Upper lobe of left lung (tissue), 6 donors: ENCODE data around the gene PPIL1. TPM values are rescaled to one million over a fixed set of nuclear protein-coding genes. Genes with fewer than 3 reads are reported as not detected.

Experiments used
- ATAC-seq, 2 donors: fragments of 200-7000 bp; cut with Tn5 transposase; one replicate each; pipeline ENCODE4 v1.9.1; 2022; ENCODE audit warnings: mild to moderate bottlenecking in 2 of 2, moderate library complexity in 2 of 2; ENCODE audit not compliant: low FRiP score in 2 of 2
- DNase-seq, 2 donors: peaks; one replicate each; pipeline ENCODE4 v3.0.0-alpha.2; 2019 to 2020
- H3K27ac ChIP-seq, 4 donors: fragments of 200-600 bp; sonication (generic); one replicate each; pipeline ENCODE4 v1.5.1; 2016 to 2019
- H3K27me3 ChIP-seq, 4 donors: fragments of 200-600 bp; sonication (generic); one replicate each; pipeline ENCODE4 v1.5.1; 2017 to 2019
- H3K36me3 ChIP-seq, 4 donors: fragments of 200-600 bp; sonication (generic); one replicate each; pipeline ENCODE4 v1.5.1; 2016 to 2019
- H3K4me1 ChIP-seq, 4 donors: fragments of 200-600 bp; sonication (generic); one replicate each; pipeline ENCODE4 v1.5.1; 2018 to 2019
- H3K4me3 ChIP-seq, 4 donors: fragments of 200-600 bp; sonication (generic); one replicate each; pipeline ENCODE4 v1.5.1; 2017 to 2019; ENCODE audit warnings: mild to moderate bottlenecking in 2 of 4, moderate library complexity in 1 of 4
- H3K9me3 ChIP-seq, 4 donors: fragments of 200-600 bp; sonication (generic); one replicate each; pipeline ENCODE4 v1.5.1; 2018 to 2019
- EP300 ChIP-seq, 4 donors: sonication (generic); formaldehyde crosslinking; IDR thresholded peaks; one replicate each; pipeline ENCODE4 v1.5.1; 2017; ENCODE audit warnings: antibody characterized with exemption in 4 of 4, control low read depth in 2 of 4
- POLR2A ChIP-seq, 4 donors: fragments of 450-650 bp; IDR thresholded peaks; one replicate each; pipeline ENCODE4 v1.5.1; 2016 to 2017; ENCODE audit warnings: antibody characterized with exemption in 4 of 4, mild to moderate bottlenecking in 2 of 4
- POLR2AphosphoS5 ChIP-seq, 2 donors: sonication (generic); formaldehyde crosslinking; IDR thresholded peaks; one replicate each; pipeline ENCODE4 v1.5.1; 2017; ENCODE audit warnings: antibody characterized with exemption in 2 of 2
- WGBS, 2 donors: methylation state at CpG; one replicate each; pipeline ENCODE4 v1.1.5; 2017 to 2018; 5-methylcytosine and 5-hydroxymethylcytosine counted together
- total RNA-seq, 6 donors: library from RNA; depleted of rRNA in 4 of 6; stranded (reverse); fragments of >200 nt in 4 of 6; gene quantifications; one replicate each; pipeline versions ENCODE4 v1.1.0 to v1.2.1, GENCODE V29; 2016 to 2021
- TF ChIP-seq, protein P1 (sequence below), 6 experiments: fragments of 450-650 bp in 4 of 6; fragments of 200-600 bp in 2 of 6; sonication (generic) in 2 of 6; IDR thresholded peaks; one replicate each; pipeline ENCODE4 v1.5.1; 2016 to 2019; ENCODE audit warnings: antibody characterized with exemption in 6 of 6
- donor health status: DM: no; HTN: no; CAD: no; lungs with moderate emphysema.
- donor health status: DM: no; HTN: yes; CAD: no; lungs with severe emphysema.

PPIL1 gene
- total RNA-seq, 6 donors from 2014 or later, result 2.2 to 21.7 (median 11.9) TPM

DNA sequence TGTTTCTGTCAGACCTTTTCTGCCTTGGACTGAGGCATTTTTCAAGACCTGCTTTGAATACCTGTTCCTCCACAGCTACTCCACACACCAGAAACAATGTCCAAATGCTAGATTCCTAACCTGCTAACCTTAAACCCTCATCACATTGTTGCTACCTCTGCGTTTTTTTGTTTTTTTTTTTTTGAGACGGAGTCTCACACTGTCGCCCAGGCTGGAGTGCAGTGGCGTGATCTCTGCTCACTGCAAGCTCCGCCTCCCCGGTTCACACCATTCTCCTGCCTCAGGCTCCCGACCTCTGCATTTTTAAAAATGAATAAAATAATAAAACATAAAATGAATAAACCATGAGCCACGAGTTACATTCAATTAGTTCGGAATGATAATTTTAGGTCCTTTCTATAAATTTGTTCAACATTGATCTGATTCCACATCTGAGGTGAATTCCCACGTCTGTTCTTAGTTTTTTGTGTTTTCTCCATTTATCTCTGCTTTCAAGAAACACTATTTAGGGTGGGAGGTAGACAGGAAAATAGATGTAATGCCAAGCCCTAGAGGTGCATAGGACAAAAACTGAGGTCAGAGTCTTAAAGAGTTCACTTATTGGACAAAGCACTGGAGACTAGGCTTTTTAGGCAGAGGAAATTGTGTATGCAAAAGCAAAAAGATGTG is 12.5 kb upstream of the PPIL1 start:
- Histone ChIP-seq H3K9me3 (no peaks in the 10 kb centered on the region), H3K27ac (no peak overlapping the region), H3K4me1 (peaks cover 16 to 23% (median 18%) of the 10 kb centered on the region in 4 donors), H3K27me3 (no peaks in the 10 kb centered on the region), H3K36me3 (peaks cover 0 to 4% (median 0%) of the 10 kb centered on the region in 4 donors), H3K4me3 (peak overlapping the region in 1 of 4 donors; percentile 83)
- WGBS, 2 donors, result 77 to 82% methylated on average over 10 of the region's 10 CpGs
- ATAC-seq, result no peak
- no peak for DNase-seq
- TF ChIP-seq, protein P1, sequence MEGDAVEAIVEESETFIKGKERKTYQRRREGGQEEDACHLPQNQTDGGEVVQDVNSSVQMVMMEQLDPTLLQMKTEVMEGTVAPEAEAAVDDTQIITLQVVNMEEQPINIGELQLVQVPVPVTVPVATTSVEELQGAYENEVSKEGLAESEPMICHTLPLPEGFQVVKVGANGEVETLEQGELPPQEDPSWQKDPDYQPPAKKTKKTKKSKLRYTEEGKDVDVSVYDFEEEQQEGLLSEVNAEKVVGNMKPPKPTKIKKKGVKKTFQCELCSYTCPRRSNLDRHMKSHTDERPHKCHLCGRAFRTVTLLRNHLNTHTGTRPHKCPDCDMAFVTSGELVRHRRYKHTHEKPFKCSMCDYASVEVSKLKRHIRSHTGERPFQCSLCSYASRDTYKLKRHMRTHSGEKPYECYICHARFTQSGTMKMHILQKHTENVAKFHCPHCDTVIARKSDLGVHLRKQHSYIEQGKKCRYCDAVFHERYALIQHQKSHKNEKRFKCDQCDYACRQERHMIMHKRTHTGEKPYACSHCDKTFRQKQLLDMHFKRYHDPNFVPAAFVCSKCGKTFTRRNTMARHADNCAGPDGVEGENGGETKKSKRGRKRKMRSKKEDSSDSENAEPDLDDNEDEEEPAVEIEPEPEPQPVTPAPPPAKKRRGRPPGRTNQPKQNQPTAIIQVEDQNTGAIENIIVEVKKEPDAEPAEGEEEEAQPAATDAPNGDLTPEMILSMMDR (IDR thresholded peaks at IDR 0.05), result no peak
- TF ChIP-seq EP300 (IDR thresholded peaks at IDR 0.05) (no peak), POLR2A (IDR thresholded peaks at IDR 0.05) (no peak), POLR2AphosphoS5 (IDR thresholded peaks at IDR 0.05) (no peak)

DNA sequence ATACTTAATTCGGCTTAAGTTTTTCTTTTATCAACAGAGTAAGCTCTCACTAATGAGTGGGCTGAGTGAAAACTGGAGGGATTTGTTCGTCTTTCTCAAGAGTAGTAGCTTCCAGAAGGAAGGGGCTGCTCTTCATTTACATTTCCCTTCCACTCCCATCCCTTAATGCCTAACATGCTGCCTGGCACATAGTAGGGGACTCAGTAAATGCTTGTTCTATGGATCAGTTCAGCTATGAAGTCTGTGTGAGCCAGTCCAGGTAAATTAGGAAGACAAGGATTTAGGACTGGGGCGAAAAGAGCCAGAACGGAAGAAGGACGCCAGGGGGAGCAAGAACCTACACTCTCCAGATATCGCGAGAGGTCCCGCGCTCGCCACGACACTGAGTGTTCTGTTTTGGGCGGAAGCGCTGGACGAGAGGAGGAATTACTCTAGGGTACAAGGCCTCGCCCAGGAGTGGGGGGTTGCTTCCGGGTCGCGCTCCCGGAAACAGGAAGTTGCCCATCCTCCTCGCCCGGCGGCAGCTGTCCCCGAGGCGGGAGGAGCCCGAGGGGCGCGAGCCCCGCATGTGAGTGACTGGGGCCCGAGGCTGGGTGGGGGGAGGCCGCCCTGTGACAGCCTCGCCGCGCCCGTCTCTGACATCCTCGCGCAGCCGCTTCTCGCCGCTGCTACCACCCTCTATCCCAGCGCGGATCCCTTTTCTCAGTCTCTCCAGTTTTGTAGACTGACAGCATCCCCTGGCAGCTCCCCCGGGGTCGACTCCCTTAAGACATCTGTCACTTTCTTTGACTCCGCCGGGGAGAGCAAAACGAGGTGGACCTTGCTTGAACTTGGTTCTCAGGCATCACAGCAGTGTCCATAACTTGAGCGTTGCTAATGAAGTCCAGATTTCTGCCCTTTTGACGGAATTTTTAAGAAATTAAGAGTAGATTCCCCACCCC is 11.1 kb upstream of the PPIL1 start, which contains the start of gene C6orf89:
Gene C6orf89 (plus strand): TSS at position 492 of the 941 bp plus-strand sequence. CDS start 13,493 bp downstream, outside the sequence.
- no peaks in the 10 kb centered on the region for H3K9me3 ChIP-seq
- peak; percentile 100 for ATAC-seq
- peak within 1 kb of the TSS; percentile 83 to 88 (median 87) for H3K27ac ChIP-seq
- peak; percentile 95 to 99 for DNase-seq
- H3K27me3 ChIP-seq, result no peaks in the 10 kb centered on the region
- 3 to 6% methylated on average over 18 to 45 of the region's 48 CpGs for WGBS, 2 donors
- no peaks in the 10 kb centered on the region for H3K36me3 ChIP-seq
- H3K4me3 ChIP-seq, result peak within 1 kb of the TSS; percentile 80 to 89 (median 82)
- peaks cover 16 to 23% (median 18%) of the 10 kb centered on the region in 4 donors for H3K4me1 ChIP-seq
- TF ChIP-seq, protein P1 (IDR thresholded peaks at IDR 0.05), result peak; percentile 81 to 97 (median 93)
- TF ChIP-seq EP300 (IDR thresholded peaks at IDR 0.05) (no peak), POLR2AphosphoS5 (IDR thresholded peaks at IDR 0.05) (peak; percentile 93 to 97), POLR2A (IDR thresholded peaks at IDR 0.05) (peak; percentile 64 to 83 (median 74))

DNA sequence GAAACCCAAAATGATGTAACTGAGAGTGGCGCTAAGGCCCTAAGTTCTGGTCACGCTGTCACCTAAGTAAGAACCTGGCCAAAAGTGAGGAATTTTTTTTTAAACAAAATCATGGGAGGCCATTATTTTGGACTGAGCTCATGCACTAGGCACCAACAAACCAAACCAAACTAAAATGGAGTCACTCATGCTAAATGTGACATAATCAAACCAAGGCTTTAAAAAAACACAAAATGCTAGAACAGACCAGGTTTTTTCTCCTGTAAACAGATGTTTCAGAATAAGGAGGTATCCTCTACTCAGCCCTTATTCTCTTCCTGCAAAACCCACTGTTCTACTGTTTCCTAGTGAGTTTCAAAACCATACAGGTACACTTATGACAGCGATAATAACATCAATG is 10.0 kb upstream of the PPIL1 start:
- H3K9me3 ChIP-seq, result no peaks in the 10 kb centered on the region
- H3K4me3 ChIP-seq, result no peak overlapping the region
- TF ChIP-seq POLR2A (IDR thresholded peaks at IDR 0.05), result no peak
- no peak for TF ChIP-seq EP300 (IDR thresholded peaks at IDR 0.05)
- no peak for TF ChIP-seq POLR2AphosphoS5 (IDR thresholded peaks at IDR 0.05)
- TF ChIP-seq, protein P1 (IDR thresholded peaks at IDR 0.05), result no peak
- DNase-seq, result no peak
- ATAC-seq, result no peak
- no peak overlapping the region for H3K27ac ChIP-seq
- peaks cover 16 to 23% (median 18%) of the 10 kb centered on the region in 4 donors for H3K4me1 ChIP-seq
- no peaks in the 10 kb centered on the region for H3K27me3 ChIP-seq
- no peaks in the 10 kb centered on the region for H3K36me3 ChIP-seq
- WGBS, 2 donors, result 97 to 99% methylated on average over 3 of the region's 3 CpGs

DNA sequence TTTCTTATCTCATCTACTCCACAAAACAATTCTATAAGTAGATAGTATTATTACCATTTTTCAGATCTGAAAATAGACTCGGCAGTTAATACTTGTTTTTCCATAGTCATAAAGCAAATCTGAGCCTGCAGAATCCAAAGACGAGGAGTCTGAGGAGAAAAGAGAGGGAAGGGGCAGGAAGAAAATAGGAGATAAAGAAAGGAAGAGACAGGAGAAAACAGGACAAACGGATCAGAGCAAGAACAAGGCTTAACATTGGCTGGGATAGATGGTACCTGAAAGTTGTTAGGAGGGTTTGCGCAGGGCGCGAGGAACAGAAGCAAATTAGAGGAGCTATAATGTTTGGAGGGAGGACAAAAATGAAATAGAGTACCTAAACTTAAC is 639 bp upstream of the PPIL1 start:
- ATAC-seq, result no peak
- WGBS, 2 donors, result 40 to 45% methylated on average over 6 of the region's 6 CpGs

More for the DNA sequence above, 639 bp upstream of the PPIL1 start:
- TF ChIP-seq, protein P1 (IDR thresholded peaks at IDR 0.05), result no peak
- TF ChIP-seq EP300 (IDR thresholded peaks at IDR 0.05) (no peak), POLR2A (IDR thresholded peaks at IDR 0.05) (no peak), POLR2AphosphoS5 (IDR thresholded peaks at IDR 0.05) (no peak)
- H3K4me1 ChIP-seq, result peaks cover 13 to 25% (median 15%) of the 10 kb centered on the region in 4 donors
- no peak for DNase-seq
- peak overlapping the region; percentile 0 to 94 (median 84) for H3K4me3 ChIP-seq
- H3K27me3 ChIP-seq, result no peaks in the 10 kb centered on the region
- H3K27ac ChIP-seq, result peak overlapping the region; percentile 86 to 94 (median 91)
- H3K9me3 ChIP-seq, result no peaks in the 10 kb centered on the region
- peaks cover 0 to 10% (median 2%) of the 10 kb centered on the region in 4 donors for H3K36me3 ChIP-seq
